ENCODE measurements around the gene GNG4. TPM values are rescaled to one million over a fixed set of nuclear protein-coding genes. Genes with fewer than 3 reads are reported as not detected.
"Not testable (repeated sequence)": the region's sequence is repeated elsewhere in the genome, so short reads cannot be mapped to it uniquely, and the experiment has no call there.

The GNG4 gene
- total RNA-seq, 1 donor from 2014 or later = 0.11 TPM

DNA sequence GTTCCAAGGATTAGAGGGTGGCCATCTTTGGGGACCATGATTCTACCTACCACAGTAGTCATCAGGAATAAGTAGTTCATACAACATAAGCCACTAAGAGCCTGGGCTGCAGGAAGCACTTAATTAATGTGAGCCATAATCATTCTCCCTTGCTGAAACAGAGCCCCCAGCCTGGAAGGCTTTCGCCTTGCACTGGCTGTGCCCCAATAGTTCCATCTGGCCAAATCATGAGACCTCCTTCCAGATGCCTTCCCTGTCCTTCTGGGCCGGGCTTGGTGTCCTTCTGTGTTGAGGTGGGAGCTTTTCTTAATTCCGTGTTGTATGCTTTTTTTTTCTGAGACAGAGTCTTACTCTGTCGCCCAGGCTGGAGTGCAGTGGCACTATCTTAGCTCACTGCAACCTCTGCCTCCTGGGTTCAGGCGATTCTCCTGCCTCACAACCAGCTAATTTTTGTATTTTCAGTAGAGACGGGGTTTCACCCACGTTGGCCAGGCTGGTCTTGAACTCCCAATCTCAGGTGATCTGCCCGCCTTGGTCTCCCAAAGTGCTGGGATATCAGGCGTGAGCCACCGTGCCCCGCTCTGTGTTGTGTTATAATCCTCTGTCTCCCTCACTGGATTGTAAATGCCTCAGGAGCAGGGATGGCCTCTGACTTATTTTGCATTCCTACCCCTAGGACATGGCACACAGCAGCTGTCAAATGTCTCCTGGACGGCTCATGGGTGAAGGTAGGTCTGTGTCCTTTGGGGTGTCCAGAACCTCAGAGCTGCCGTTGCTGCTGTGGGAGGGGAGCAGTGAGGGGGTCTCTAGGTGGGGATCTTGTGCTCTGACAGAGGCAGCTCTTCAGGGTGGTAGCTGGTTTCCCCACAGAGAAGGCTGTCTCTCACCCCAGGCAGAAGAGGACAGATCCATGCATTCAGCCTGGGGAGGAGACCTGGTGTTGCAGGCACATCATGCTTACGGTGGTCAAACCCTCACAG lies 10.1 kb downstream of the GNG4 start:
- Histone ChIP-seq H3K4me3 (no peak overlapping the region), H3K9me3 (replicated peaks) (no peaks in the 10 kb centered on the region), H3K36me3 (no peaks in the 10 kb centered on the region), H3K27ac (replicated peaks) (no peak overlapping the region), H3K27me3 (ENCODE audit: low read depth) (peaks cover 66% of the 10 kb centered on the region), H3K4me1 (no peaks in the 10 kb centered on the region)
- TF ChIP-seq, protein P1, sequence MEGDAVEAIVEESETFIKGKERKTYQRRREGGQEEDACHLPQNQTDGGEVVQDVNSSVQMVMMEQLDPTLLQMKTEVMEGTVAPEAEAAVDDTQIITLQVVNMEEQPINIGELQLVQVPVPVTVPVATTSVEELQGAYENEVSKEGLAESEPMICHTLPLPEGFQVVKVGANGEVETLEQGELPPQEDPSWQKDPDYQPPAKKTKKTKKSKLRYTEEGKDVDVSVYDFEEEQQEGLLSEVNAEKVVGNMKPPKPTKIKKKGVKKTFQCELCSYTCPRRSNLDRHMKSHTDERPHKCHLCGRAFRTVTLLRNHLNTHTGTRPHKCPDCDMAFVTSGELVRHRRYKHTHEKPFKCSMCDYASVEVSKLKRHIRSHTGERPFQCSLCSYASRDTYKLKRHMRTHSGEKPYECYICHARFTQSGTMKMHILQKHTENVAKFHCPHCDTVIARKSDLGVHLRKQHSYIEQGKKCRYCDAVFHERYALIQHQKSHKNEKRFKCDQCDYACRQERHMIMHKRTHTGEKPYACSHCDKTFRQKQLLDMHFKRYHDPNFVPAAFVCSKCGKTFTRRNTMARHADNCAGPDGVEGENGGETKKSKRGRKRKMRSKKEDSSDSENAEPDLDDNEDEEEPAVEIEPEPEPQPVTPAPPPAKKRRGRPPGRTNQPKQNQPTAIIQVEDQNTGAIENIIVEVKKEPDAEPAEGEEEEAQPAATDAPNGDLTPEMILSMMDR (IDR thresholded peaks at IDR 0.05; ENCODE audit: borderline replicate concordance) = no peak
- no peak for DNase-seq
- intact Hi-C loops (cut with micrococcal nuclease) = no loop called here

DNA sequence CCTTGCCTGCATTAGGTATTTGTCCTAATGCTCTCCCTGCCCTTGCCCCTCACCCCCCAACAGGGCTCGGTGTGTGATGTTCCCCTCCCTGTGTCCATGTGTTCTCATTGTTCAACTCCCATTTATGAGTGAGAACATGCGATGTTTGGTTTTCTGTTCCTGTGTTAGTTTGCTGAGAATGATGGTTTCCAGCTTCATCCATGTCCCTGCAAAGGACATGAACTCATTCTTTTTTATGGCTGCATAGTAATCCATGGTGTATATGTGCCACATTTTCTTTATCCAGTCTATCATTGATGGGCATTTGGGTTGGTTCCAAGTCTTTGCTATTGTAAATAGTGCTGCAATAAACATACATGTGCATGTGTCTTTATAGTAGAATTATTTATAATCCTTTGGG lies 11.0 kb downstream of the GNG4 start:
- H3K4me1 ChIP-seq; intact Hi-C loops (cut with micrococcal nuclease); H3K4me3 ChIP-seq; H3K27ac ChIP-seq (replicated peaks); H3K36me3 ChIP-seq; DNase-seq; H3K9me3 ChIP-seq (replicated peaks): not testable (repeated sequence)
- H3K27me3 ChIP-seq (ENCODE audit: low read depth) = peaks cover 63% of the 10 kb centered on the region

GRCh38 chr1:235637756-235638534 lies 11.6 kb downstream of the GNG4 start:
- TF ChIP-seq, protein P1 (IDR thresholded peaks at IDR 0.05; ENCODE audit: borderline replicate concordance) = no peak
- H3K4me1 ChIP-seq = no peaks in the 10 kb centered on the region
- no peaks in the 10 kb centered on the region for H3K36me3 ChIP-seq
- no peak for DNase-seq
- no peak overlapping the region for H3K27ac ChIP-seq (replicated peaks)
- H3K4me3 ChIP-seq = no peak overlapping the region
- H3K27me3 ChIP-seq (ENCODE audit: low read depth) = peaks cover 63% of the 10 kb centered on the region
- intact Hi-C loops (cut with micrococcal nuclease) = no loop called here
- no peaks in the 10 kb centered on the region for H3K9me3 ChIP-seq (replicated peaks)

- no peak for DNase-seq
- Histone ChIP-seq H3K9me3 (replicated peaks) (no peaks in the 10 kb centered on the region), H3K27me3 (ENCODE audit: low read depth) (peaks cover 54% of the 10 kb centered on the region), H3K4me3 (no peak overlapping the region), H3K36me3 (no peaks in the 10 kb centered on the region), H3K4me1 (peaks cover 5% of the 10 kb centered on the region), H3K27ac (replicated peaks) (no peak overlapping the region)
- intact Hi-C loops (cut with micrococcal nuclease) = no loop called here
- TF ChIP-seq, protein P1 (IDR thresholded peaks at IDR 0.05; ENCODE audit: borderline replicate concordance) = no peak
These were observed 13.5 kb downstream of the GNG4 start for GRCh38 chr1:235635938-235636662.

DNA sequence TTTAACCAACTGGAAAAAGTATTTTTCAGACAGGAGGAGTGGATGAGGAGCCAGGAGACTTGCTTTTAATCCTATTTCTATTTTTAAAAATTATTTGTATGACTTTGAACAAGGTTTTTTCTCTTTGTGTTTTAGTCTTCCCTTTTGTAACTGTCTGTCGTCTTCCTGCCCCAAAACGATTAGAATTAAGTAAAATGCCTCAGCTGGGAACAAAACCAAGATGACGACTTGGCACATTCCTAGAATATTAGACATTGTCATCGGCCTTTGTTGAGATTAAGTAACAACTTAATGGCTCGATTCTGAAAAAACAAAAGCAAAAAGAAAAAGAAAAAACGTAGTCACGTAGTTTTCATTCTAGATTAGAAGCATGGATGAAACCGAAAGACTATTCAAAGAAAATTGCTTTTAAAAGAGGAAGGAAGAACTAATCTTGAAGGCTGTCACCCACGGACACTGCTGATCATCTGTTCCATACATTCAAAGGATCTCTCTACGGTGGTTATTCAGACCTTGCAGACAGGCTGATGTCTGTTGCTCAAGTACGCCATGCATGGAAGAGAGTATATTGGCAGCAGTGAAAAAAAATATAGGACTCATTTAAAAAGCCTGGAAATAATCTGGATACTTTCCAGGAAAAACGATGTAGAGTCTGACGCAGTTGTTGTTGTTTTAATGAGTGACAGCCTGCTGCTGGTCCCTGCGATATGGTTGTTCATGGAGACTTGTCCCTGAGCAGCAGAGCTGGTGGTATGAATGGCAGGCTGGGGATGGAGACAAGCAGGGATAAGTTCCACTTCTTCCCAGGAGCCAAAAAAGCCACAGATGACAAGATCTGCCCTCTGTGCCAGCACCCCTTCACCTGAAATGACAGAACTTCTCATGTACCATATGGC lies 16.8 kb downstream of the GNG4 start:
- H3K27ac ChIP-seq (replicated peaks) = no peak overlapping the region
- intact Hi-C loops (cut with micrococcal nuclease) = no loop called here
- H3K9me3 ChIP-seq (replicated peaks) = no peaks in the 10 kb centered on the region
- peak overlapping the region; percentile 45 for H3K4me3 ChIP-seq
- H3K27me3 ChIP-seq (ENCODE audit: low read depth) = peaks cover 50% of the 10 kb centered on the region
- H3K36me3 ChIP-seq = no peaks in the 10 kb centered on the region
- TF ChIP-seq, protein P1 (IDR thresholded peaks at IDR 0.05; ENCODE audit: borderline replicate concordance) = no peak
- no peak for DNase-seq
- peaks cover 5% of the 10 kb centered on the region for H3K4me1 ChIP-seq
